Cerebellar nuclear complex (tissue), 1 donor: ENCODE data around the gene SAMD4B.
"Not testable (repeated sequence)": the region's sequence is repeated elsewhere in the genome, so short reads cannot be mapped to it uniquely, and the experiment has no call there.

Experiments
- DNase-seq, 2 experiments: peaks; one replicate each; lab custom pipeline; 2025; lab: John Stamatoyannopoulos, UW

Gene SAMD4B

DNA sequence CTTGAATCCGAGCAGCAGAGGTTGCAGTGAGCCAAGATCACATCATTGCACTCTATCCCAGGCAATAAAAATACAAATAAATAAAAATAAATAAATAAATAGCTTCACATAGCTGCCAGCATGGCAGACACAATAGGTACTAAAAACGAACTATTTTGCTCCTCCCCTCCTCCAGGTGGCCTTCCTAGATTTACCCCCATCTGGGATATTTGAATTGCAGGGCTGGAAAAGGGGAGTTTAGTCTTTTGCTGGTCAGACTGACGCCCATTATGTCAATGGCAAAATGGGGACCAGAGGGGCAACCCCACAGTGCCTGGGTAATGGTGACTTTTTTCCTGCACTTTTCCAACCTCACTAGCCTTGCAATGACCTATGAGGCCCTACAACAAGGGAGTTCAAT lies 5.7 kb upstream of the SAMD4B start:
- no peak for DNase-seq

DNA sequence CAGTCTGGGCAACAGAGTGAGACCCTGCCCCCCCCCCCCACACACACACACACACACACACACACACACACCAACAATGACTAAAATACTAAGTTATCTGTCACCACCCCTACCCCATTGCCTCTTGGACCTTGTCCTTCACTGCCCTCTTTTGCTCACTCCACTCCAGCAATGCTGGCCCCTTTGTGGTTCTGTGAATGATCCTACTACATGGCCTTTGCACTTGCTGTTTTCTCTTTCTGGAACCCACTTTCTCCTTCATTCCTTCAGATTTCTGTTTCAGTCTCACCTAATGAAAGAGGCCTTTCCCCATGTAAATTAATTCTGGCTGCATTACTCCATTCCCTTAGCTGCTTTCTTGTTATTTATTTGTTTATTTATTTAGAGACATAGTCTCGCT lies 2.5 kb upstream of the SAMD4B start:
- no peak for DNase-seq

- not testable (repeated sequence) for DNase-seq
These were observed 2.1 kb upstream of the SAMD4B start for GRCh38 chr19:39340156-39340555.

DNA sequence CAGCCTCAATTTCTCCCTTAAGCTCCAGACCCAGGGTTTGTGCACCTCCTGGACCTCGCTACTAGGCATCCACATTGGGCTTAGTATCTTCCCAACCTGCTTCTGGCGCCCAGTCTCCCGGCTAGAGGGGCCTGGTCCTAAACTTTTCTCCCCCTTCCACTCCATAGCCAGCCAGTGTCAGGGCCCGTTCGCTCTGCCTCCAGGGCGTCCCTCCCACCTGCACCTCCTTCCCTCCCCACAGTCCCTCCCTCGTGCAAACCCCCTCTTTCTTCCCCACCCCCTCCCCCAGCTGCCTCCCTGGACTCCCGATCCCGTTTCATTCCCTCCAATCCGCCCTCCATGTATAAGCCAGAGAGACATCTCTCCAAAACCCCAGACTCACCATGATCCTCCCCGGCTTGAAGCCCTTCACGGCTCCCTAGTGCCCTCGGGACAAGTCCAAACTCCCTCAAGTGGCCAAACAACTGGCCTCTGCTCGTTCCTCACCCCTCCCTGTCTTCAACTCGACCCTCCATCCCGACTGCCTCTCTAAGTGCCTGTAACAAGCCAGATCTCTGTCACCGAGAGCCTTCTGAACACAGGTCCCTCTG lies 997 bp upstream of the SAMD4B start:
- no peak for DNase-seq

DNA sequence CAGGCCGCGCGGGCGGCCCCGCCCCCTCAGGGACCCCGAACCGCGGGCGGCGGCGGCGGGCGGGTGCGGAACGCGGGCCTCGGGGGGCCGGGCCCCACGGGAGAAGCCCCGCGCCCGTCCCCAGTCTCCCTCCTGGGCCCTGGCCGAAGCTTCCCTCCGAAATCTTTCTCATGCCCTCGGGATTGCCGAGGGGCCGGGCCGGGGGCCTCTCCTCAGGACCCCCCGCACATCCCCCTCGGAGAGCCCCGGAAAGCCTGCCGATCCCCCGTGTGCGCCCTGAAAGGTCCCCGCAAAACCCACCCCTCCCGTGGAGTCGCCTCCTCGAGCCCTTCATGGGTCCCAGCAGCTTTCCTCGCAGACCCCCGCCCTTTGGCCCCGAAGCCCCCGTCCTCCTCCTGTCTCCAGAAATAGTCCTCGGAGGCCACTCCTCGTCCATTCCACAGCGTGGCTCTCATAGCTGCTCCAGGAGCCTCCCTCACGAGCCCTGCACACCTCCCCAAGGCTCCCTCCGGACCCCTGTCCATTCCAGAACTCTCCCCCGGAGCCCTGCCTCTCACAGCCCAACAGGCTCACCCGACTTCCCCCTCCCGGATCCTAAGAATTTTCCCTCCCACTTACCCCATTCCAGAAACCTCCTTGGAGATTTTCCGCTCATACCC lies 555 bp downstream of the SAMD4B start:
- DNase-seq = no peak

- no peak for DNase-seq
These were observed 3.7 kb downstream of the SAMD4B start for GRCh38 chr19:39345956-39346355.

DNA sequence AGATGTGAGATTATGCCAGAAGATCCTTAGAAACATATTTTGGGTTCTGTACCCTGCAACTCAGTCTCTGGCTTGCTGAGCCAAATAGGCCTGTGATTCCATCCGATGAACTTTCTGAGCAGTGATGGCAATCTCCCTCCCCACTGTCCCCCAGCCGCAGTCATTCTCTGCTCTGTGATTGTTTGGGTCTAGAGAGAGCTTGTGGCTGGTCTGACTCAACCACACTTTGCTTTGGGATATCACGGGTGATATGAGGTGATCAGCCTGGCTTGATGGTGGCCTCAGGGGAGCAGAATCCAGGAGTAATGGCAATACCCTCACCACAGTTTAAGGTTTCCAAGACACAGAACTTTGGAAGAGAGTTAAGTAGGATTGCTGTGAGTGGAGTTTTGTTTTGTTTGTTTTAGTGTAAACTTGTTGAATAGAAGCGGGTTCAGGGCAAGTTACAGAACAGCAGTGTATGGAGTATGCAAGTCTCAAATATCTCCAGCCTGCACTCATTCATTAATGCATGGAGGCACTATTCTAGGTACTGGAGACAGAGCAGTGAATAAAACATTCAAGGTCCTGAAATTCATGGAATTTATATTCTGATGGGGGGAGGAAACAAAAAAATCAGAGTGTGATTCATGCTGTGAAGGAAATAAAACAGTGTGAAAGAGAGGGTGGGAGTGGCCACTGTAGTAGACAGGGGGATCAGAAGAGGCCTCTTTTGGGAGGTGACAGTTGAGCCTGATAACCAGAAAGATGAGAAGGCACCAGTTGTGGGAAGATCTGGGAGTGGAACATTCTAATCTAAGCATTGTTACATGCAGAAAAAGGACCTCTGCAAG lies 5.3 kb downstream of the SAMD4B start:
- no peak for DNase-seq

DNA sequence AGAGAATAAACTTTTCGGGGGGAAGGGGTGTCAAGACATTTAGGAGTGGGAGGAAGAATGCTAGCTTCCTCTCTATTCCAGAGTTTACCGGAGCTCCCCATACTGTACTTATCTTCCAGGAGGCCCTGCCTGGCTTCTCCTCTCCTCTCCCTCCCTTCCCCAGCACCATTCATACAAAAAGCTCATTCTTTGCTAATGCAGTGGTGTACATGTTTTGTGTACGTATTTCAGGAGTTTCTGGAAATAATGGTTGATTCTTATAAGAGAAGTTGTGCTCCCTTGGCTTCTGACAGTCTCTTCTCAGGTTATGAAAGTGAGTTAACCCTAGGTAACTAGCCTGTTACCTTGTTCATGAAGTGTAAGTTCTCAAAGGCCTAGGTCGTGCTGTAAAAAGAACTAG lies 7.1 kb downstream of the SAMD4B start:
- DNase-seq = no peak

DNA sequence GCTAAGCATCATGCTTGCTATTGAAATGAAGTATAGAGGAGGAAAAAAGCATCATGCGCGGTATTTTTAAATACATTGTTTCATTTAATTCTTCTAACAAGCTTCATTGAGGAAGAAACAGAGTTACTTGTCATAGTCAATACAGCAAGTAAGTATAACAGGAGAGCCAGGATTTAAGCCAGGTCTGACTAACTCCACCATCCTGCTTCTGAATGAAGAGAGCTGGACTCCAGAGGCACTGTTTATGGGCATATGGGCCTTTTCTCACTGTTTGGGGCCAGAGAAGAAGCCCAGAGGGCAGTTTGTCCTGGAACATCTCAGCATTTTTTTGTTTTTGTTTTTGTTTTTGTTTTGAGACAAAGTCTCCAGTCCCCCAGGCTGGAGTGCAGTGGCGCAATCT lies 7.9 kb downstream of the SAMD4B start:
- no peak for DNase-seq

GRCh38 chr19:39351537-39352064 lies 9.4 kb downstream of the SAMD4B start:
- DNase-seq = no peak

DNA sequence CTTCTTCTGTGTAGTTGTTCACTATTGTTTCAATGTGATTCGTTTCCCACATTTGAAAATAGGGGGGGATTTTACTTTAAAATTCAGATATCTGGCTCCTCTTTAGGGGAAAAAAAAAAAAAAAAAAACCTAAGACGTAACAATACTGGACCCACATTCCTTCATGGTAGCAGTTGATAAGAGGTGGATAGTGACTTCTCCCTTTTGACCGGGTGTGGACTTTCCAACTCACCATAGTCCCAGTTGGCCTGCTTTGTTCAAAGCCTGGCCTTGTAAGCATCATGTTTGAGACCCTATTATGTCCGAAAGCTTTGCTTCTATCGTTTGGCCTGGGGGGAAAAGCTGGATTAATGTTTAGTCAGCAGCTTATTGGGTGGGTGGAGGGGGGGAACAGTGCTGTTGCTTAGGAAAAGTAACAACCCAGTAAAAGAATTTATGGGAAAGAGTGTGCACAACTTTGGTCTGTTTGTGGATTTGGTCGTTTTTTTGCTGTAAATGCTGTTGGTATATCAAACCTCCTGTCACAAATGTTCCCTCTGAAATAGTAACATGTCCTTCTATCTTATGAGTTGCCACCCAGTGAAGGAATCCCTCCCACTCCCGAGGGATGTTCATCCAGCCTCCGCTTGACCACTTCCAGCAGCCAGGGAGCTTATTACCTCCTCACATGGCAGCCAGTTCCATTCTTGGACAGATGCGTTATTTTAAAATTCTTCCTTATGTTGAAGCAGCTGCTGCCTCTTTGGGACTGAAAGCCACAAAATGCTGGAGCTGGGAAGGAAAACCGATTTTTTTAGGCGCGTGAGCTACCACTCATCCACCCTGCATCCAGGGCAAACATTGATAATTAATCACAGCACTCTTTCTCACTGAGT lies 10.4 kb downstream of the SAMD4B start:
- DNase-seq = no peak

GRCh38 chr19:39355253-39355652 lies 13.0 kb downstream of the SAMD4B start:
- DNase-seq = no peak

DNA sequence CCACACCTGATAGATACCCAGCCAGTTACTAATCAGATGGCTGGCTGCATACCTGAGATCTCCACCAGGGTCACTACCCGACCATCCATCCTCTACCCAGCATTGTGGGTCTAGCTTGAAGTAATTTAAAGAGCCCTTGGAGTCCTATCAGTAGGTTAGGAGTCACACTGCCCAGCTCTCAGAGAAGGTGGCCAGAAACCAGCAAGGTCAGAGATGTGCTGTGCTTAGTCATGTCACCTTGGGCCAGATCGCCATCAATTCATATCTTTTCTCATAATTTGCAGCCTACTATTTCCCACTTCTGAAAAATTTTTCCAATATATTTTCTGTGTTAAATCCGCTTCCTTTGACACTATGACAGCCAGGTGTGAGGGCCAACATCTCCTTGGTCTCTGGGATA lies 13.9 kb downstream of the SAMD4B start:
- DNase-seq = no peak

DNA sequence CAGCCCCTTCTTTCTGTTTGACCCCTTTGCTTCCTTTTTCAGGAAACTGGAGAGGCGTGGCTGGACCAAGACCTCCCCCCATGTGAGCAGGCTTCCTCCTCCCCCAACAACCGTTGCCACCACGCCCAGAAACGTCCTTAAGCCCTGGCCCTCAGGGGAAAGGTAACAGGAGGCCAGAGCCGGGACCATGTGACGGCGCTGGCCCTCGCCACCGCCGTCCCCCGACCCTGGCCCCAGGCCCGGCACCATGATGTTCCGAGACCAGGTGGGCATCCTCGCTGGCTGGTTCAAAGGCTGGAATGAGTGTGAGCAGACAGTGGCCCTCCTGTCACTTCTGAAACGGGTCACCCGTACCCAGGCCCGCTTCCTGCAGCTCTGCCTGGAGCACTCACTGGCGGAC lies 14.4 kb downstream of the SAMD4B start:
- DNase-seq = no peak

- no peak for DNase-seq
These were observed 16.8 kb downstream of the SAMD4B start for GRCh38 chr19:39359026-39359425.

DNA sequence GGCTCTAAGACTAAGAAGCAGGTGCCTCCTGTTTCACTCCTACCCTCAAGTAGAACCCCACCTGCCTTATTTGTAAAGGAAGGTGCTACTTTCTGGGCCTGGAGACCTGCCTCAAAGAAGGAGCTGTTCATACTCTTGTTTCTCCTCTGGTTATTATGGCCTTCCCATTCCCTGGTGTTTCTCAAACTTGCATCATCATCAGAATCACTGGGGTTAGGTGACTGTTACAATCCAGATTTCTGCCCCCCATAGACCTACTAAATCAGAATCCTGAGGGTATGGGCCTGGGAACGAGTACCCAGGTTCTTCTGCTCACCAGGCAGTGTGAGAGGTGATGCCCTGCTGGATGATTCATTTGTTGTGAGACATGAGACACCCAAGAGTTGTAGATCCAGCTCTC lies 18.4 kb downstream of the SAMD4B start:
- no peak for DNase-seq

DNA sequence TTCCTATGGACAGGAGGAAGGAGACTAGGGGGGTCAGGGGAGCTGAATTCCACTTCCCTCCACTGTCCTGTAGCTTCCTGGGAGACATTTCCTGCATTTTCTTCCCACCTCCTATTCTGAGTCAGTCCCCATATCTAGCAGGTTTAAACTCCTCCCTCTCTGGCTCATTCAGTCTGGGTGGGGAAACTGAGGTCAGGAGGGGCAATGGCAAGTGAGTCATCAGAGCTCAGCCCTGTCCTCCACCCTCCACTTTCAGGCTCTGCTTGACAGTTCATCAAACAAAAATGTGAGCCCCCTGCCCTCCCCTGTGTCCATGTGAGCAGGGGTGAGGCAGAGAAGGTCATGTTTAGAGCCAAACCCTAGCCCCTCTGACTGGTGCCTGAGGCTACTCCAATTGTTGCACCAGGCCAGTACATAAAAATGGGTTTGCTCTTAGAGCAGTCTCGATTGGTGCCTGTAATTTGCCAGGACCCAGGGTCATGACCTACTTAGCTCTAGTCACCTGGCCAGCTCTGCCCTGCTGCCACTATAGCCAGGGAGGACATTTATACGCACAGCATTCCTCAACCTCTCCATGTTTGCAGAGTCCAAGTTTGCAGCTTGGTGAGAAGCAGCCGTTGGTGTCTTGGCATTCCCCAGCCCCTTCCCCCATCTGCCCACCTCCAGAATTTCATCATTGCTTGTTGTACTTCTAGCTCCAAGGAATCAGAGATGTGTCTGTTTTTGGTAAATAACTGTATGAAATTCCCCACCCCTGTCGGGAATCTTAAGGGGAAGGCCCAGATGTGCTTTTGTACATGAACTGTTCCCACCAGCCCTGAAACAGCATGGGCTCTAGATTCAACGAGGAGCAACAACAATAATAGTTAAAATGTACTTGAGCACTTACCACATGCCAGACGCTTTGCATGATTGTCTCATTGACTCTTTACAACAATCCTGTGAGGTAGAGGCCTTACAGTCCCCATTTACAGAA lies 20.7 kb downstream of the SAMD4B start:
- no peak for DNase-seq

- no peak for DNase-seq
These were observed 21.8 kb downstream of the SAMD4B start for GRCh38 chr19:39363901-39364457.

DNA sequence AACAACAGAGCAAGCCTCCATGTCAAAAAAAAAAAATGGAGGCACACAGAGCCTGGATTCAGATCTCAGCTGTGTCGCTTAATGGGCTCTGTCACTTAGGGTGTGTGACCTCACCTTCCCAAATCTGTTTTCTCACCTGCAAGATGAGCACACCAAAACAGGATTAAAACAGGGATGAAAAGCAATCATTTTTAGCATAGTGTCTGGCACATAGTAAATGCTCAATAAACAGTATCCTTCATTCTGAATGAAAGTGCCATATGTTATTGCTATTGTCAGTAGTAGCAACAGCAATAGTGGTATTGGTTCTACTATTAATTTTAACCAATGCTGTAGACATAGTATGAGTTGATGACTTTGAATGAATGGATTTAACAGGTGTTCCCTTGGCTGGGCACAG lies 23.3 kb downstream of the SAMD4B start:
- DNase-seq = no peak

DNA sequence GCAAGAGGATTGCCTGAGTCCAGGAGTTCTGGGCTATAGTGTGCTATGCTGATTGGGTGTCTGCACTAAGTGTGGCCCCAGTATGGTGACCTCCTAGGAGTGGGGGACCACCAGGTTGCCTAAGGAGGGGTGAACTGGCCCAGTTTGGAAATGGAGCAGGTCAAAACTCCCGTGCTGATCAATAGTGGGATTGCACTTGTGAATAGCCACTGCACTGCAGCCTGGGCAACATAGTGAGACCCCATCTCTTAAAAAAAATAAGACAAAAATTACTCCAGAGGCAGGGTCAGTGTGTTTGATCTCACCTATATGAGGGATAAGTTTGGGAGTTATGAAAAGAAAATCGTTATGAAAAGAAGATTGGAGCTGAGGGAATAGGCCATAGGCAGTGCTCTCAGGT lies 27.0 kb downstream of the SAMD4B start:
- DNase-seq = no peak

DNA sequence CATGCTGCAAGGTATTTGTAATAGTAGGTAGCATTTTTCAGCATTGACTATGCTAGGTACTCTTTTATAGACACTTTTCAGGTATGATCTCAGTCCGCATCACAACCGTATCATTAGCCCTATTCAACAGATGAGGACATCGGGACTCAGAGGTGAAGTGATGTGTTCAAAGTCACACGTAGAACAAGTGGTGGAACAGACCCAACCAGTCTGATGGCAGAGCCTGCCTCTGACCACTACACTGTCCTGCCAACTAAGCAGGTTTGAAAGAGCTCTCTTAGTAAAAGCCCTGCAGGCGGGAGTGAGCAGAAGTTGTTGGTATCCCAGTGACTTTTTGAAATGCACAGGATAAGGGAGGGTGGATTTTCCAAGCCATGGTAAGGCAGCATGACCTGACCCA lies 28.5 kb downstream of the SAMD4B start:
- DNase-seq = no peak
